HepG2 (cell line): ENCODE results near the gene BTN1A1. TPM values are rescaled to one million over a fixed set of nuclear protein-coding genes. Genes with fewer than 3 reads are reported as not detected.

Experiments
- CEBPG ChIP-seq: IDR thresholded peaks from 2 replicates; pipeline ENCODE4 v1.6.1; 2016
- CSRNP2 ChIP-seq: sonication (generic); formaldehyde crosslinking; conservative IDR thresholded peaks from 2 replicates; pipeline ENCODE4 v1.8.0; 2022; ENCODE audit warnings: low read depth, missing genetic modification reagents
- FLYWCH1 ChIP-seq: sonication (generic); formaldehyde crosslinking; IDR thresholded peaks from 2 replicates; pipeline ENCODE4 v1.8.1; 2023; ENCODE audit warnings: mild to moderate bottlenecking, missing genetic modification reagents
- FOXA1 ChIP-seq, 2 experiments: fragments of 450-650 bp in 1 of 2; sonication (generic) in 1 of 2; formaldehyde crosslinking in 1 of 2; IDR thresholded peaks; 2 replicates each; pipeline versions ENCODE4 v1.4.0 to v1.6.1; 2016 to 2020; ENCODE audit warnings: missing genetic modification reagents in 1 of 2
- GATAD1 ChIP-seq: IDR thresholded peaks from 2 replicates; pipeline ENCODE4 v1.6.1; 2016; ENCODE audit warnings: missing genetic modification reagents, missing compliant biosample characterization
- HMG20B ChIP-seq: conservative IDR thresholded peaks from 2 replicates; pipeline ENCODE4 v1.6.1; 2016; ENCODE audit warnings: missing genetic modification reagents, missing compliant biosample characterization
- HMGXB4 ChIP-seq, 2 experiments: sonication (generic) in 1 of 2; formaldehyde crosslinking in 1 of 2; IDR thresholded peaks; 2 replicates each; pipeline versions ENCODE4 v1.4.0 to v1.6.1; 2018 to 2020; ENCODE audit warnings: missing genetic modification reagents in 2 of 2, borderline replicate concordance in 1 of 2, low read depth in 1 of 2, mild to moderate bottlenecking in 1 of 2, missing biosample characterization in 1 of 2
- NONO ChIP-seq, 2 experiments: fragments of 450-650 bp in 1 of 2; sonication (generic) in 1 of 2; formaldehyde crosslinking in 1 of 2; IDR thresholded peaks in 1 of 2; conservative IDR thresholded peaks in 1 of 2; 2 replicates each; pipeline versions ENCODE4 v1.6.1 to v1.8.0; 2017 to 2022; ENCODE audit warnings: mild to moderate bottlenecking in 1 of 2, missing genetic modification reagents in 1 of 2, moderate library complexity in 1 of 2
- RELA ChIP-seq: sonication (generic); formaldehyde crosslinking; IDR thresholded peaks from 2 replicates; pipeline ENCODE4 v1.4.0; 2020; ENCODE audit warnings: missing genetic modification reagents
- SALL1 ChIP-seq: sonication (generic); formaldehyde crosslinking; IDR thresholded peaks from 2 replicates; pipeline ENCODE4 v1.8.0; 2022; ENCODE audit warnings: mild to moderate bottlenecking, missing genetic modification reagents
- ZFP62 ChIP-seq: sonication (generic); formaldehyde crosslinking; IDR thresholded peaks from 2 replicates; pipeline ENCODE4 v1.4.0; 2020; ENCODE audit warnings: missing genetic modification reagents
- ZKSCAN1 ChIP-seq: fragments of 150-350 bp; IDR thresholded peaks from 2 replicates; pipeline ENCODE4 v1.6.1; 2014; ENCODE audit warnings: low read length
- ZNF253 ChIP-seq: sonication (generic); formaldehyde crosslinking; IDR thresholded peaks from 2 replicates; pipeline ENCODE4 v1.8.0; 2022; ENCODE audit warnings: mild to moderate bottlenecking, missing genetic modification reagents, borderline replicate concordance
- ZNF280D ChIP-seq: sonication (generic); formaldehyde crosslinking; IDR thresholded peaks from 2 replicates; pipeline ENCODE4 v1.5.1; 2020; ENCODE audit warnings: mild to moderate bottlenecking, missing genetic modification reagents
- ZNF501 ChIP-seq: sonication (generic); formaldehyde crosslinking; IDR thresholded peaks from 2 replicates; pipeline ENCODE4 v1.5.1; 2020; ENCODE audit warnings: mild to moderate bottlenecking, moderate library complexity, missing genetic modification reagents
- ZNF678 ChIP-seq: sonication (generic); formaldehyde crosslinking; IDR thresholded peaks from 2 replicates; pipeline ENCODE4 v1.4.0; 2020; ENCODE audit warnings: mild to moderate bottlenecking, missing genetic modification reagents
- polyA plus RNA-seq, 8 experiments: library from polyadenylated mRNA; depleted of rRNA in 3 of 8; stranded (reverse) in 7 of 8; unstranded in 1 of 8; fragments of >200 nt; fragmentation: Illumina TruSeq in 4 of 8; extraction: Trizol in 4 of 8; gene quantifications; 2 replicates each; pipeline versions ENCODE4 v1.2.1 to v1.2.3, GENCODE V29; 2011 to 2016; ENCODE audit warnings: low read depth in 4 of 8, missing spikeins in 1 of 8, mixed read lengths in 1 of 8; ENCODE audit not compliant: insufficient read depth in 1 of 8
- total RNA-seq, 5 experiments: library from RNA; depleted of rRNA; stranded (reverse); fragments of >200 nt; fragmentation: Illumina TruSeq; extraction: Trizol; gene quantifications; 2 replicates each; pipeline ENCODE4 v1.2.3, GENCODE V29; 2016; ENCODE audit warnings: low read depth in 1 of 5
- TF ChIP-seq, protein P1 (sequence below): IDR thresholded peaks from 2 replicates; pipeline ENCODE4 v1.6.1; 2012; ENCODE audit warnings: inconsistent platforms
- TF ChIP-seq, protein P2 (sequence below): sonication (generic); formaldehyde crosslinking; IDR thresholded peaks from 2 replicates; pipeline ENCODE4 v1.5.1; 2020; ENCODE audit warnings: missing genetic modification reagents, mild to moderate bottlenecking, borderline replicate concordance
- TF ChIP-seq, protein P3 (sequence below): IDR thresholded peaks from 2 replicates; pipeline ENCODE4 v1.6.1; 2016

BTN1A1 gene
- total and polyA plus RNA-seq, 2 of the 13 experiments (the other 11 are each of a cell fraction or from before 2014, with no cell fraction given): 0.04 TPM; not detected in 1

DNA sequence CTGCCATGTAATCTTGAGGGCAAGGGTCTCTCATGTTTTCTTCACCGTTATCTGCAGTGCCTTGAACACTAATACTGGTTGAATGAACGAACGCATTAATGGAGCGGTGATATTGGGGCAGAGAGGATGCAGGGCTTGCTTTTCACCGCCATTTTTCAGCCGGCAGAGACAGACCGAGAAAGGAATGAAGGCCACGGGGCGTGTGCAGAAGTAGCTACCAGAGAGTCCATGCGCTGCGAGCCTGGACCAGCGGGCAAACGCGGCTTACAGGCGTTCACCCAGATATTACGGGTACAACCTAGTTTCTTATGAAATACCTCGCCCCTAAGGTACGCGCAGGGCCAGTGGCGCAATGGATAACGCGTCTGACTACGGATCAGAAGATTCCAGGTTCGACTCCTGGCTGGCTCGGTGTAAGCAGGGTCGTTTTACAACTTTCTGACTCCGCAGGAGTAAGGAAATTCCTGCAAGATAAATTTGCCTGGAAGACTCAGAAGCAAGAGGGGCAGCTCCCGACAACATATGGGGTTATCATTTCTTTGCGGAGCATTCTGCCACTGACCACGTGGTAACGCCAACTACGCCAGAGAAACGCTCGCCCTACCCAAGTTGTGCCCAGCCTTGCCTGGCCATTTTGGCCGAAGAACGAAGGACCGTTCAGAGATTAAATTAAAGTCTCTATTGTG is 37.2 kb downstream of the BTN1A1 start (continued):
- TF ChIP-seq FLYWCH1 (CRISPR knock-in tag) (0 out of 2 replicates have a peak, but pooled peaks have one; percentile 19), ZNF280D (CRISPR knock-in tag) (peak; percentile 95; the same call in 1 of the 2 replicates), NONO (IDR thresholded peaks at IDR 0.05) (no peak), NONO (CRISPR knock-in tag; conservative IDR thresholded peaks at IDR 0.05) (peak; percentile 96; the same call in 1 of the 2 replicates), HMGXB4 (CRISPR knock-in tag; IDR thresholded peaks at IDR 0.05; ENCODE audit: borderline replicate concordance in 1 of 2, low read depth in 1 of 2) (peak; percentile 100), ZNF501 (peak; percentile 95), SALL1 (CRISPR knock-in tag) (peak; percentile 99), RELA (CRISPR knock-in tag) (no peak), CEBPG (CRISPR knock-in tag) (peak; percentile 99), GATAD1 (CRISPR knock-in tag) (peak; percentile 75; the same call in 1 of the 2 replicates), ZNF678 (0 out of 2 replicates have a peak, but pooled peaks have one; percentile 88), ZFP62 (peak; percentile 67; the same call in 1 of the 2 replicates), ZKSCAN1 (peak; percentile 76), HMG20B (CRISPR knock-in tag) (peak; percentile 84; the same call in 1 of the 2 replicates), ZNF253 (CRISPR knock-in tag) (no peak), FOXA1 (IDR thresholded peaks at IDR 0.05) (no peak), FOXA1 (CRISPR knock-in tag; IDR thresholded peaks at IDR 0.05) (peak; percentile 68; the same call in 1 of the 2 replicates), CSRNP2 (CRISPR knock-in tag) (no peak)
- TF ChIP-seq, protein P1, sequence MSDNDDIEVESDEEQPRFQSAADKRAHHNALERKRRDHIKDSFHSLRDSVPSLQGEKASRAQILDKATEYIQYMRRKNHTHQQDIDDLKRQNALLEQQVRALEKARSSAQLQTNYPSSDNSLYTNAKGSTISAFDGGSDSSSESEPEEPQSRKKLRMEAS: peak; percentile 91
- TF ChIP-seq, protein P2, sequence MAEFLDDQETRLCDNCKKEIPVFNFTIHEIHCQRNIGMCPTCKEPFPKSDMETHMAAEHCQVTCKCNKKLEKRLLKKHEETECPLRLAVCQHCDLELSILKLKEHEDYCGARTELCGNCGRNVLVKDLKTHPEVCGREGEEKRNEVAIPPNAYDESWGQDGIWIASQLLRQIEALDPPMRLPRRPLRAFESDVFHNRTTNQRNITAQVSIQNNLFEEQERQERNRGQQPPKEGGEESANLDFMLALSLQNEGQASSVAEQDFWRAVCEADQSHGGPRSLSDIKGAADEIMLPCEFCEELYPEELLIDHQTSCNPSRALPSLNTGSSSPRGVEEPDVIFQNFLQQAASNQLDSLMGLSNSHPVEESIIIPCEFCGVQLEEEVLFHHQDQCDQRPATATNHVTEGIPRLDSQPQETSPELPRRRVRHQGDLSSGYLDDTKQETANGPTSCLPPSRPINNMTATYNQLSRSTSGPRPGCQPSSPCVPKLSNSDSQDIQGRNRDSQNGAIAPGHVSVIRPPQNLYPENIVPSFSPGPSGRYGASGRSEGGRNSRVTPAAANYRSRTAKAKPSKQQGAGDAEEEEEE (CRISPR knock-in tag): no peak
- TF ChIP-seq, protein P3, sequence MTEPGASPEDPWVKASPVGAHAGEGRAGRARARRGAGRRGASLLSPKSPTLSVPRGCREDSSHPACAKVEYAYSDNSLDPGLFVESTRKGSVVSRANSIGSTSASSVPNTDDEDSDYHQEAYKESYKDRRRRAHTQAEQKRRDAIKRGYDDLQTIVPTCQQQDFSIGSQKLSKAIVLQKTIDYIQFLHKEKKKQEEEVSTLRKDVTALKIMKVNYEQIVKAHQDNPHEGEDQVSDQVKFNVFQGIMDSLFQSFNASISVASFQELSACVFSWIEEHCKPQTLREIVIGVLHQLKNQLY (CRISPR knock-in tag): peak; percentile 77
